Measurements from ENCODE around the gene TRAF2. TPM values are rescaled to one million over a fixed set of nuclear protein-coding genes. Genes with fewer than 3 reads are reported as not detected.

Gene TRAF2
- total RNA-seq, 4 donors from 2014 or later, result 2.9 to 7.7 (median 6.1) TPM

DNA sequence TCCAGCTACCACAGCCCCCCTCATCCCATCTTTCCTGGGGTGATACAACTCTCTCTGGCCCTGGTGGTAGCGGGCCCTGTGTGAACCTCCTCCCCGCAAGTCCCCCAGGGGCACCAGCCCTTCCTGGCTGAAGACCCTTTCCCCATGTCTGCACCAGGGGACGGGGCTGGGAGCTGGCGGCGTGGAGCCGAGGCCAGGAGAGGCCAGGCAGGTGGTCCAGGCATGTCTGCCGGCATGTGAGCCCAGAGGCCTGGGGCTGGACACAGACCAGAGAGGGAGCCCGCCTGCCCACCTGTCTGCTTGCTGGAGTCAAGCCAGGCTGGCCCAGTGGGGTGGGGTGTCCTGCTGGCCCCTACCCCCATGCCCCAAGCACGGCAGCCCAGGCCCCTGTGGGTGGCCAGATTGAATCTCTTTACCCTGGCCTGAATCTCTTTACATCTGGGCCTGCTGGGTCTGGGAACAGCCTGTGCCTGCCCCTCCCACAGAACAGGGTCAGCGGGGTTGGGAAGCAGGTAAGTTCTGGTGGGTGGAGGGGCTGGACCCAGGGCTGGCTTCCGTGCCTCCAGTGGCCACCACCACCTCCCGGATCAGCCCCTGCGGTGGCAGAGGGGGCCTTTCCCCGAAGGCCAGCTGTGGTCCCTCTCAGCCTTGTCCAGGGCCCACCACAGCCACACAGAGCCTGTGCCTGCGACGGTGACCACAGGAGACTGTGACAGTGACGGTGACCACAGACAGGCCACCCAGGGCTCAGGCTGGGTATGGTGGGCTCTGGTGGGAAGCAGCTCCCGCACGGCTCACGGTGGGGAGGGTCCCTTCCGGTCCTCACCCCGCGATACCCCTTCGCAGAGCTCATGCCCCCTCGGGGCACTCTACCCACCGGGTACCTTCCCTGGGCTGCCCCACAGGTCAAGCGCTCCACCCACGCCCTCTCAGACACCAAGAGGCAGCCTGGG is 72.9 kb downstream of the TRAF2 start:
- TF ChIP-seq, protein P1, sequence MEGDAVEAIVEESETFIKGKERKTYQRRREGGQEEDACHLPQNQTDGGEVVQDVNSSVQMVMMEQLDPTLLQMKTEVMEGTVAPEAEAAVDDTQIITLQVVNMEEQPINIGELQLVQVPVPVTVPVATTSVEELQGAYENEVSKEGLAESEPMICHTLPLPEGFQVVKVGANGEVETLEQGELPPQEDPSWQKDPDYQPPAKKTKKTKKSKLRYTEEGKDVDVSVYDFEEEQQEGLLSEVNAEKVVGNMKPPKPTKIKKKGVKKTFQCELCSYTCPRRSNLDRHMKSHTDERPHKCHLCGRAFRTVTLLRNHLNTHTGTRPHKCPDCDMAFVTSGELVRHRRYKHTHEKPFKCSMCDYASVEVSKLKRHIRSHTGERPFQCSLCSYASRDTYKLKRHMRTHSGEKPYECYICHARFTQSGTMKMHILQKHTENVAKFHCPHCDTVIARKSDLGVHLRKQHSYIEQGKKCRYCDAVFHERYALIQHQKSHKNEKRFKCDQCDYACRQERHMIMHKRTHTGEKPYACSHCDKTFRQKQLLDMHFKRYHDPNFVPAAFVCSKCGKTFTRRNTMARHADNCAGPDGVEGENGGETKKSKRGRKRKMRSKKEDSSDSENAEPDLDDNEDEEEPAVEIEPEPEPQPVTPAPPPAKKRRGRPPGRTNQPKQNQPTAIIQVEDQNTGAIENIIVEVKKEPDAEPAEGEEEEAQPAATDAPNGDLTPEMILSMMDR (IDR thresholded peaks at IDR 0.05; ENCODE audit: low read depth), result no peak

DNA sequence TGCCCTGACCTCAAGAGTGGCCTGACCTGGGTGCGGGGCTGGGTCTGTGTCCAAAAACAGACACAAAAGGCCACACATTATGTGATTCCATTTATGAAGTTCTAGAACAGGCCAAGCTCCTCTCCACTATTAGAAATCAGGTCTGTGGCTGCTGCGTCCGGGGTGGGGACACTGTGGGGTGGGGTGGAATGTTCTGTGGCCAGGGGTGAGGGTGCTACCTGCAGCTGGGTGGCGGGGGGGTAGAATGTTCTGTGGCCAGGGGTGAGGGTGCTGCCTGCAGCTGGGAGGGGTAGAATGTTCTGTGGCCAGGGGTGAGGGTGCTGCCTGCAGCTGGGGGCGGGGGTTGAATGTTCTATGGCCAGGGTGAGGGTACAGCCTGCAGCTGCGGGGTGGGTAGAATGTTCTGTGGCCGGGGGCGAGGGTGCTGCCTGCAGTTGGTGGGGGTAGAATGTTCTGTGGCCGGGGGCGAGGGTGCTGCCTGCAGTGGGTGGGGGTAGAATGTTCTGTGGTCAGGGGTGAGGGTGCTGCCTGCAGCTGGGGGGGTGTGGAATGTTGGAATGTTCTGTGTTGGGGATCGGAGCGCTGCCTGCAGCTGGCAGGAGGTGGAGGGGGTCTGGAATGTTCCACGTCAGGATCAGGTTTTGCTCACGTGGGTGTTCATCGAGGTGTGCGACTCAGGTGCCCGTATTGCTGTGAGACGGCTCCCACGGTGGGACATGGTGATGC is 74.1 kb downstream of the TRAF2 start:
- TF ChIP-seq, protein P1 (IDR thresholded peaks at IDR 0.05; ENCODE audit: low read depth), result no peak

DNA sequence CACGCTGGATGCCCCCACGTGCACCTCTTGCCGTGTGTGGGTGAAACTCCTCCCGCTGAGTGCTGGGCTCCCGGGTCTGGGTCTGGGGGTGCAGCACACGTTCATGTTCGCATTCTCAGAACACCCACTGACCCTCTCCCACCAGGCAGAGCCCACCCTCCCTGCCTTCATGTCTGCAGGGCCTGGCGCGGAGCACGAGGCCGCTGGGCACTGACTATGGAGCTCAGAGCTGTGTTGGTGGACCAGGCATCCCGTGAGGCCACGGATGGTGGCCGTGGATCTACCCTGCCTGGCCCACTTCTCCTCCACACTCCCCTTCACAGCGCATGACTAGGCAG is 74.6 kb downstream of the TRAF2 start:
- TF ChIP-seq, protein P1 (IDR thresholded peaks at IDR 0.05; ENCODE audit: low read depth), result no peak

DNA sequence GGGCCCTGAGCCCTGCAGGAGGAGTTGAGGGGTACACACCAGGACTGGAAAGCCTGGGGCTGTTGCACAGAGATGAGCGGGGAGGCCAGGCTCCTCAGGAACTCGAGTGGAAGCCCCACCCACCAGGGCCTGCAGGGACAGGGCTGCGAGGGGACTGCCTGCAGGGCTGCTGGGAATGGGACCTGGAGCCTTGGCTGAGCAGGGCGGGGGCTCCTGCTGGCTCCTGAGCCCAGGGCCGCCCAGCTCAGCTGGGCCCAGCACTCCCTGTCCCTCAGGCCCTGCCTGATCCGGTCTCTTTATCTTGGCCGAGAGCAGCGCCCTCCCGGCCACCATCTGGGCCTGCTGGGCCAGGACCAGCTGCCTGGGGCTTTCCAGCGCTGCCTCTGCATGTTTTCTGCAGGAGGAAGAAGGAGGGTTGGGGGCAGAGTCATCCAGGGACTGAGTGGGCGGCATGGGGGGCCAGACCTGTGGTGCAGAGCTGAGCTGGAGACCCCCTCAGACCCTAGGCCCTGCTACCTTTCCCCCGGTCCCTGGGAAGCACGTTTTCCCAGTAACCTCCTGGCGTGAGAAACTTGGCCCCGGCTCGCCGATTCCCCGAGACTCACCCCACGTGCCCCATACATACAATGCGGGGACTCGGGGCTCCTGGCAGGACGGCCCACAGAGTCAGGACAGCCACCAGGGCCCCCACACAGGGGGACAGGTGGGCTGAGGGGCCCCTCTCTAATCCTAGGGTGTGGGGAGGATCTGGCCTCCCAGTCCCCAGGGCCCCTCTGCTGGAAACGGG is 75.2 kb downstream of the TRAF2 start:
- TF ChIP-seq, protein P1 (IDR thresholded peaks at IDR 0.05; ENCODE audit: low read depth), result no peak

DNA sequence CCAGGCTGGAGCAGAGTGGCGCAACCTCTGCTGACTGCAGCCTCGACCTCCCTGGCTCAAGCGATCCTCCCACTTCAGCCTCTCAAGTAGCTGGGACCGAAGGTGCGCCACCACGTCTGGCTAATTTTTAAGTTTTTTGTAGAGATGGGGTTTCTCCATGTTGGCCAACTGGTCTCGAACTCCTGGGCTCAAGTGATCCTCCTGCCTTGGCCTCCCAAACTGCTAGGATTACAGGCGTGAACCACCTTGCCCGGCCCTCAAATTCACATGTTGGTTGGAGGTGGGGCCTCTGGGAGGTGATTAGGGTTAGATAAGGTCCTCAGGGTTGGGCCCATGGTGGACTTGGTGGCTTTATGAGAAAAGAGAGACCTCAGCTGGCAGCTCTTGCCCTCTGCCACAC is 75.8 kb downstream of the TRAF2 start:
- TF ChIP-seq, protein P1 (IDR thresholded peaks at IDR 0.05; ENCODE audit: low read depth), result no peak

DNA sequence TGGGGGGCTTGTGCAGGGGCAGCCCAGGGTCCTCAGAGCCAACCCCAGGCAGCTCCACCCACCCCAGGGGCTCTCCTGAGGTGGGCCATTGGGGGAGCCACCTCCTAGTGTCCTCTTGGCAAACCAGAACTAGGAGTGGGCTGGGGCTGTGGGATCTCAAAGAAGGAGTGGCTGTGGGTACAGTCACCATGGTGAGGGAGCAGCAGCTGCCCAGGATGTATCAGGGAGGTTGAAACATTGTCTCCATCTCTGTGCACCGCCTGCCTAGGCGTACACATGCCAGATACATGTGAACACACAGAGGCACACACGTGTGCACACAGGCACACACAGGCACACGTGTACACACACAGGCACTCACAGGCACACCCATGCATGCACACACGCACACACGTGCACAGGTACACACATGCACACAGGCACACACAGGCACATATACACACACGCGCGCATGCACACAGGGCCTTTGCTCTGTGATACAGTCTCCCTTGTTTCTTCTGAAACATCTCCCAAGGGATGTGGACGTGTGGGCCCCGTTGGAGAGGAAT is 76.5 kb downstream of the TRAF2 start:
- TF ChIP-seq, protein P1 (IDR thresholded peaks at IDR 0.05; ENCODE audit: low read depth), result no peak
